IPS DF 19.7 (cell line): Measurements from ENCODE around the gene SLC7A5.
A peak's percentile ranks its signal among the peaks of the same experiment; 100 is the strongest.
"Not testable (repeated sequence)": the region's sequence is repeated elsewhere in the genome, so short reads cannot be mapped to it uniquely, and the experiment has no call there.

Experiments used
- DNase-seq: peaks from one replicate; pipeline ENCODE4 v3.0.0-alpha.2; 2013; ENCODE audit warnings: low read depth, low spot score

SLC7A5 gene

DNA sequence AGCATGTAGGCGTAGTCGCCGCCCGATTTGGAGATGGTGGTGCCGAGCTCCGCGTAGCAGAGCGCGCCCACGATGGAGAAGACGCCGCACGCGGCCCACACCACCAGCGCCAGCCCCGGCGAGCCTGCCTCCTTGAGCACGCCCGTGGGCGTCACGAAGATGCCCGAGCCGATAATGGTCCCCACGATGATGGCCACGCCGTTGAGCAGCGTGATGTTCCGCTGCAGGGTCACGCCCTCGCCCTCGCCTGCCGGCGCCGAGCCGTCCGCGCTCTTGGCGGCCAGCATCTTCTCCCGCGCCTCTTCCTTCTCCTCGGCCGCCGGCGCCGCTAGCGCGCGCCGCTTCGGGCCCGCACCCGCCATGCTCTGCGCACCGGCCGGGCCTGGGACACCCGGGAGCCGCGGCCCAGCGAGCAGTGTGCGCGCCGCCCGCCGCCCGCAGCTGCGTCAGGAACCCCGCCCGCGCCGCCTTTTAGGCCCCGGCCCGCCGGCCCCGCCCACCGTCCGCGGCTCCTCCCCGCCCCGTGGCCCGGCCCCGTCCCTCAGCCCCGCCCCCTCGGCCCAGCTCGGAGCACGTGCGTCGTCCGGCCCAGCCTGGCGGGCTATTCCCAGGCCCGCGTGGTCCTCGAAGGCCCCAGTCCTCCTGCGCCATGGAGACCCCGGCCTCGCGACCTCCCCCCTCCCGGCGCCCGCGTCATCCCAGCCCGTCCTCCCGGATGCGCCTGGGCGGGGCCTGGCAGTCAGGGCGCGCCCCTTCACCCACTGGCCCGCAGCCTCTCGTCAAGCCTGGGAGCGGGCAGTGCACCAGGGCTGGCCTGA is at the start of gene SLC7A5:
Gene SLC7A5 (minus strand): TSS at position 447 of the 818 bp plus-strand sequence. CDS start 85 bp downstream, at position 362.
- DNase-seq, result not testable (repeated sequence)

DNA sequence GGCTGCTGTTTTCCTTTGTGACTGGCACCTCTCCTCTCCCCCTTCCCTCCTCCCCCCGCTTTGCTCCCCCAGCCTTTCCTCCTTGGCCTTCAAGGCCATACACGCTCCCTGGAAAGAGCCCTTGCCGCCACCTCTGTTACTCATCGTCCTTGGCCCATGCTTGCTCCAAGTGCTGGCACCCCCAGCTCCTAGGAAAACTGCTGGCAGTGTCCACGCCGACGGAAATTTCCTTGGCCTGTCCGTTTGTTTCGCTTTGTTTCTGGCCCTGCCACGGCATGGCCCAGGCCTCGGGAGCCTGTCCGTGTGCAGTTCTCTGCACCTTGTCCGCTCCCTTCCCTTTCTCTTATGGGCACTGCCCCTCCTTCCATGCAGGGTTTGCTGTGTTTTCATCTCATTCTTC is 49.0 kb upstream of the SLC7A5 start:
- no peak for DNase-seq

DNA sequence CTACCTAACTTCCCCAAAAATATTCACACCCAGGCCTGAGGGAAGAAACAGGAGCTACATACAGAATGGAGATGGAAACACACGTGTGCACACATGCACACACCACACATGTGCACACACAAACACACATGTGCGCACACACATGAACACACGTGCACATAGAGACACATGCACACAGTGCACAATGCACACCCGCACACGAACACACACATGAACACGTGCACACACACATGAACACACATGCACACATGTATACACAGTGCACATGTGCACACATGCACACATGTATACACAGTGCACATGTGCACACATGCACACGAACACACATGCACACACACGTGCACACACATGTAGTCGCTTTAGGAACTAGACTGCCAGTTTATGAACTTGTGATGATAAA is 48.2 kb upstream of the SLC7A5 start:
- no peak for DNase-seq

DNA sequence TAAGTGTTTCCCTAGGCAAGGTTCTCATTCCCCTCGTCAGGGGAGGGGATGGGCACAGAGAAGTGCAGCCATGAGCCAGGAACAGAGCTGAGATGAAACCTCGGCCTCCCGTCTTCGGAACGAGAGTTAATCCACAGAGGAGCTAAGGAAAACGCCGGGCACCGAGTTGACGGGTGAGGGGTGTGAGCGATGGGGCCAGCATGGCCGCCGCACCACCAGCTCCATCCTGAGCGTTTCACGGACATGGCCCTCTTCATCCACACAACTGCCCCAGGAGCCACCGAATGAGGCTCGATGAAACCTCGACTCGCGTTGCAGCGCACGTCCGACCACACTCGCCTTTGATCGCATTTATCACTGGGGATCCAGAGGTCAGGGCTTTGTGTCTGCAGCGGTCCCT is 45.5 kb upstream of the SLC7A5 start:
- no peak for DNase-seq

DNA sequence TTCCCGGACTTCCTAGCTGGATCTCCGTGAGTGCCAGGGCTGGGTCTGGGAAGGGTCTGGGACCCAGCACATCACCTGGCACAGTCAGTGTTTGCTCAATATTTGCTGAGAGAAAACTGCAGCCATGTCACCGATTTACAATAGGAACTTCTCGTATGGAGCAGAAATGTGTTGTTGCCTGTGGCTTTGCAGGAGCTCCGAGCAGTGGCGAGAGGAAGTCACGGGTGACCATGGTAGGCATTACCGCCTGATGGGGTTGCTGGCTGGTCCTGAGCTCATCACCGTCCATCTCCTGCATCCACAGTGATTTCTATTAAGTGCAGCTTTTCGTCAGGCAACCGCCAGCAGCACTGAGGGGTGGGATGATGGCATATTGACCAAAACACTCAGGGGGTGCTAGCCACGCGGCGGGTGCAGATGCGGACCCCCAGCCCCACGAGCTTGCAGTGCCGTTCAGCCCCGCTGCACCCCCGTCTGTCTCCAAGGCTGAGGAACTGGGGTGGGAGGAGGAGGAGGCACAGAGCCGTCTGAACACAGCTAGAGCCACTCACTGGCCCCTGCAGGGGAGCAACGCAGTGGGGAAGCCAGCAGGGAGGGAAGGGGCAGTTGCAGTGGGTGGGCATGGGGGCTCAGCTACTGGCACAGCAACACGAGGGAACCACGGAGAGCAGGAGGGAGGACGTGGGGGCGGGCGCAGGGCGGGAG is 44.9 kb upstream of the SLC7A5 start:
- not testable (repeated sequence) for DNase-seq

DNA sequence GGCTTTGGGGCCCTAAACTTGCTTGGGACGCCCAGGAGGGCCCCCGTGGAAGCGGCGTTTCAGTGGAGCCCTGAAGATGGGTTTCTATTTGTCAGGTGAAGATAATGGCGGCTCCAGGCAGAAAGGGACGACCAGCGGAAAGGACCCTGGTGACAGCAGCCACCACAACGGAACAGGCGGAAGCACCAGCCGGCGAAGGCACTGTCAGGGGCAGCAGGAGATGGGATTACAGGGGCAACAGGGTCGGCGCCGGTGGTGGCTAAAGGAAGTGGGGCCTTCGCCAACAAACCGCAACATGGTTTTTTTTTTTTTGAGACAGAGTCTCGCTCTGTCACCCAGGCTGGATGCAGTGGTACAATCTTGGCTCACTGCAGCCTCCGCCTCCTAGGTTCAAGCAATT is 43.4 kb upstream of the SLC7A5 start:
- DNase-seq, result not testable (repeated sequence)

DNA sequence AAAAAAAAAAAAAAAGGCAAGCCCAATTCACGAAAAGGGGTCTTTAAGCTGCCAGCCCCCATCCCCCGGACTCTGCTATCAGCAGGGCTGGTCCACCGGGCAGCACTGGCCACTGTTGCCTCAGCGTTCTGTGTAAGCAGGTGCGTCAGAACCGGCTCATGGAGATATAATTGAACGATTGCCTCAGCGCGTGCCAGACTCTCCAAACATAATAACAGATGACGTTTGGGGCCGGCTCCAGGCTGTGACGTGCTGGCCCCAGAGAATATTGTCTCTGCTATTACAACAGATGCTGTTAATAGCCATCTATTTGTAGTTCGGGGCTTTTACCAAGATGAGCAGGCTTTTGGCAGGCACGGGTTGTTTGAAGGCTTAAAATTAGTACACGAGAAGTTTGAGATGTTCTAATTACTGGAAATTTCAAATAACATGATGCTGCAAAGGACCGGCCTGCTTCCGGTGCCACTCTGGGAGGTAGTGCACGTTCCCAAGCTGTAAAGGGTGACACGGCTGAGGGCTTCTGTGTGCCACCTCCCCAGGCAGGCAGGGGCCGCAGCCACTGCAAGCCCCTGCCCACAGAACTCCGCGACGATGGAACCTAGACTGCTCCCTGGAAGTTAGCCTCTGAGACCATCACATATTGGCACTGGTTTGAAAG is 41.9 kb upstream of the SLC7A5 start:
- not testable (repeated sequence) for DNase-seq

DNA sequence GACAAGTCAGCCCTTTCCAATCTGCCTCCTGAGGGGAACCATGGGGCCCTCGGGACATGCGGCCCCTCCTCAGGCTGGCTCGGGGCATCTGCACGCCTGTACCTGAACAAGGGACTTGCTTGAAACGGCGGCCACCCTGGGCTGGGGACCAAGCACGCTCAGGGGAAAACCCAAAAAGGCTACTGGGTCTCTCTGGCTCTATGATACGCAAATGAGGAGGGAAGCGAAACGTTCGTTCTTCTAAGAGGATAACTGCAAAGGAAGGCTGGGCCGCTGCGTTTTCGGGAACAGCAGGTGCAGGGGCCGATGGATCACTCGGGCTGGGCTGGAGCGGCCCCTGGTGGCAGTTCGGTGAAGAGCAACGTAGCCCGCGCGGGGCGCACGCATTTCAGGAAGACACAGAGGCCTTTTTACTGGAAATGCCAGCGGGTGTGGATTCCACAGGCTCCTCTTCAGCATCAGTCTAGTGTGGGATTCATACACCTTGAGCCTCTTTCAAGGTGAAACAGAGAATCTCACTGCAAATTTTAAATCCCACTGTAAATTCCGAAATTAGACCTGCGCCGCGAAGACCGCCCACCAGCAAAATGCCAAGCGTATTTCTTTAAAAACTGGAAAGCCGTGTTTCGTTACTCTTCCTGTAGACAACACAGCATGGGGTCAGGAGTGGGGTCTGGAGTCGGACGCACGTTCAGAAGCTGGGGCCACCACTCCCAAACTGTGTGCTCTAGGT is 40.1 kb upstream of the SLC7A5 start:
- DNase-seq, result peak; percentile 28

DNA sequence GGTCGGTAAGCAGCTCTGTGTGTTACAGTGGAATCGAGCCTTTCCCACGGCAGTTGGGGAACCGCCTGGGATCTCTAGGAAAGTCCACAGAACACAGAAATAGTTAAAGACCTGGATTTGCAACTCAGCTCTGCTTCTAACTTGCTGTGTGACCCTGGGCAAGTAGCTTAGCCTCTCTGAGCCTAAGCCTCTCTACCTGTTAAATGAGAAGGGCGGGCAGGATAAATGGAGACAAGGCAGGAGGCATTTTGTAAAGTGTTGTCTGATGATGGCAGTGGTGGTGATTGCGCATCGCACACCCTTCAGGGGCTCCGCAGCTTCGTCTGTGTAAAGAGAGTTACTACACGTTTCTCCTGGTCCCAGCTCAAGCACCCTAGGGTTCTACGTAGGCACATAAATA is 38.8 kb upstream of the SLC7A5 start:
- not testable (repeated sequence) for DNase-seq

DNA sequence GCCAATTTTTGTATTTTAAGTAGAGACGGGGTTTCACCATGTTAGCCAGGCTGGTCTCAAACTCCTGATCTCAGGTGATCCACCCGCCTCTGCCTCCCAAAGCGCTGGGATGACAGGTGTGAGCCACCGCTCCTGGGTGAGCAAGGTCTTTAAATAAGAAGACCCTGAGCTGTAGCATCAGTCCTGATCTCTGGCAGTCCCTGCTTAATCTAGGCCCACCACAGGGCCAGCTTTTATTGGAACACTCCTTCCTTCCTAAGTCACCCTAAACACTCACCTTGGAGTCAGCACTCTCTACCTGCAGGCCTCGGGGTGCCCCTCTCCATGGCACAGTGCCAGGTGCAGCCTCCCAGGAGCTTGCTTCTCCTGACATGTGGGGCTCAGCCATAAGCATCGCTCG is 36.2 kb upstream of the SLC7A5 start:
- not testable (repeated sequence) for DNase-seq

DNA sequence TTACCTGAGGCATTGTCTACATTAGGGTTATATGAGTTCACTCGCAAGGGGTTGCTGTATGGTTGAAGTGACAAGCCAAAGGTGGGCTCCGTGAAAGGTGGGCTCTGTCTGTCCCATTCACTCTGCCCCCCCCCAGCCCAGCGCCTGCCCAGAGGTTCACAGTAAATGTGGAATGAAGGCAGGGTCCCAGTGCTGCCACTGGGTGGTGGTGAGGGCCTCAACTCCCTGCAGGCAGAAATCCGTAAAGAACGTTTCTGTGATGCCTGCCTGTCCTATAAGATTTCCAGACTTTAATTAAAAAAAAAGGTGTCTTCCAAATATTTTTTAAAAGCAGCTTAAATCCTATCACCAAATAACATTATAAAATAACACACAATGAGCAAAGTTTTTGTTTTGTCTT is 35.7 kb upstream of the SLC7A5 start:
- DNase-seq, result not testable (repeated sequence)

DNA sequence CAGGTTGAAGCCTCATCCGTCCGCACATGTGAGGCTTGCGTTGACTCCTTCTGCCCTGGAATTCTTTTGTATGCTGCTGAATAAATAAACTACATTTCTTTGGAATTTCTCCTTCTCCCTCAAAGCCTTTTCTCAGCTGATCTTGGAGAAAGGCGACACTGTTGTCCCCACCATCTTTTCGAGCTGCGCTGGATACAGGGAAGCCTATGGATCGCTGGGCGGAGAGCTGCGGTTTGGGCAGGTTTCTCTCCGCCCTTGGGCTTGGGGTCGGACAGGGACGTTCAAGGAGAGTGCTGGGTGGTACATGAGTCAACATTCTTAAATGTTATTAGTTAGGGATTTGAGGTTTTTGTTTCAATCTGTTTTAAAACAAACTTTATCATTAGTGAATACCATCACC is 31.2 kb upstream of the SLC7A5 start:
- DNase-seq, result not testable (repeated sequence)

DNA sequence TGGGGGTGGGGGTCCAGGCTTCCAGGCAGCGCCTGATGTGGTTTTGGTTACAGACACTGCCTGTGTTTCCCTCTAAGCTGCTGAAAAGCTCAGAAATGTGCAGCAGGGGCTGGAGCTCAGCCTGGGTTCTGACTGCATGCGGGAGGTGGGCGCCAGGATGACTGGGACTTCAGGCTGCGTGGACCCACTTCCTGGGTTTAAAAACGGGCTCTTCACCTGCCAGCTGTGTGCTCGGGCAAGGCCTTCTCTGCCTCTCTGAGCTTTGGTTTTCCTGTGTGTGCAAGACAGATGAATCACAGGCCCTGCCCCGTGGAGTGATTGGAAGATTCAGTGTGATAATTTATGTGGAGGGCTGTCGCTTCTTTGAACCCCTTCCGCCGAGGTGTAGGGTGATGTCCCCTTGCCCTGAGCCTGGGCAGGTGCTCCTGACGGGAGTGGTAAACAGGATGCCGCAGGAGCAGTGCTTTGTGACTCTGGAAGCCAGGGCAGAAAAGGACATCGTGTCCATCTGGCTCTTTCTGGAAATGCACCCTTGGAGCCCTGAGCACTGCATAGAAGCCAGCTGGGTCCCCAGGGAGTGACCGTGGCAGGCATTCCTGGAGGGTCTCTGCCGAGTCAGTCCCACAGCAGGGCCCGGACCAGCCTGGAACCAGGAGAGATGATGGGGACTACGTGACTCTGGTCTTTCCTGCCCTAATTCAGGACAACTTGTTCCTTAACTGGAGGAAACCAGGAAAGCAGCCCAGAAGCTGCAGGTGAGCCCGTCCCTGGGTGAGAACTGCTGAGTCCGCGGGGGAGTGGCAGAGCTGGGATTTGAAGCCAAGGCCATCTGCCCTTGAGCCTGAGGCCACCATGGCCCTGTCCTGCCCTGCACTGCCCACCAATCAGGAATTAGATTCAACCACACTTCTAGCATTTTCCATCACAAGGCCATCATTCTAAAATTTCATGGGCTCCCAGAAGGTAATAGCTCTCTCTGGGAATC is 28.5 kb upstream of the SLC7A5 start:
- no peak for DNase-seq

DNA sequence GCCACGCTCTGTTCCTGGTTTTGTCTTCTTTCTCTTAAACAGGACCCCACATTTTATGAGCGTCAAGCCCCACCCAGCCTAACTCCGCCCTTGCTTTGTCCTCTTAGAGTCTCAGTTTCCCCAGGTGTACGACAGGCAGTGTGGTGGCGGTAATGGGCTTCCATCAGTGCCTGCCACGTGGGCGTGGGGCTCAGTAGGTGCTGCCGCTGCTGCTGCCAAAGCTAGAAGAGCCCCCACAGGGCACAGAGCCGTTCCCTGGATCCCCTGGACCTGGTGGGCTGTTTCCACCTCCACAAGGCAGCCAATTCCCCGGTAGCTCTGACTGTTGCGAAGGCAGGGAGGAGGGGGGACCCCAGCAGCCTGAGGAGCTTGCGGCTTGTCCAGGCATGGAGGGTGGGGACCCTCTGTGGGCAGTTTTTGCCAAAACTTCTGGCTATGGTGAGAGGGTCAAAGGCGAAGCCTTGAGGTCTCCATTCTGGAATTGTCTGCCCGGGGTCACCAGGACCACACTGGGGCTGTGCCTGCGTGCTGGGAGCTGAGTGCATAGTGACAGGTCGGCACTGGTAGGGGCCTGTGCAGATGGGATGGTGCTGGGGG is 27.7 kb upstream of the SLC7A5 start:
- DNase-seq, result not testable (repeated sequence)

DNA sequence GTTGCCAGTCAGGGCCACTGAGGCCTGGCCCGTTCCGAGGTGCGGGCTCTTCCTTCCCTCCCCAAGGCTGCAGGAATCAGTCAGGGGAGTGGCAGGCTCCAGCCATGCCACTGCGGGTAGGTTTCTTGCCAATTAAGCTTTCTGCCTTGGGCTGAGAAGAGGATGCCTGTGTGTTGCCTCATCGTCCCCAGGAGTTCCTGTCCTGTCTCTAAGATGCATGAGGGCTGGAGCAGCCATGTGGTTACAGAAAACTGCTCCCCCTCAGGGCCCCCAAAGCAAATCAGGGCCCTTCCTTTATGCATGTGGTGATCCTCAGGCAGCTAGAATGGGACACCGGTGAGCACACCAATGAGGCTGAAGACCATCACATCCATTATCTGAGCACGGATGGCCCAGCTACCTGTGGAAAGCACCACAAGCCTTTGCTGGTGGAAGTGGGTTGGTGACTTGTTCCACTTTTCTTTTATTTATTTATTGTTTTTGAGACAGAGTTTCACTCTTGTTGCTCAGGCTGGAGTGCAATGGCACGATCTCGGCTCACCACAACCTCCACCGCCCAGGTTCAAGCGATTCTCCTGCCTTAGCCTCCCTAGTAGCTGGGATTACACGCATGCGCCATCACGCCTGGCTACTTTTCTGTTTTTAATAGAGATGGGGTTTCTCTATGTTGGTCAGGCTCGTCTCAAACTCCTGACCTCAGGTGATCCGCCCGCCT is 27.0 kb upstream of the SLC7A5 start:
- DNase-seq, result not testable (repeated sequence)

DNA sequence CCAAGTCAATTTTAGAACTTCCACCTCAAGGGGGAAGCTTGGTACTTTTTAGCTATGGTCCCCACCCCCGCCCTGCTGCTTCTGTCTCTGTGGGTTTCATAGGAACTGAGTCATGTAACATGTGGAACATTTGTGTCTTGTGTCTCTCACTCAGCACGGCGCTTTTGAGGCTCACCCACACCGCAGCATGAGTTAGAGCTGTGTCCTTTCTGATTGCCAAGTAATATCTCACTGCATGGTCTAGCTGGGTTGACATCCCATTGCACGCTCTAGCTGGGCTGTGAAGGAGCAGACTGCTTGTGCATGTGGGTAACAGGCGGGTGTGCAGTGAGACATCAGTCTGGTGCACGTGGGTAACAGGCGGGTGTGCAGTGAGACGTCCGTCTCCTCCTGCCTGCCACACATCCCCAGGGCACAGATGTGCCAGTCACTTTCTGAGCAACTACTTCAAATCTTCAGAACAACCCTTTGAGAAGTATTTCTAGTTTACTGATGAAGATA is 26.4 kb upstream of the SLC7A5 start:
- no peak for DNase-seq

DNA sequence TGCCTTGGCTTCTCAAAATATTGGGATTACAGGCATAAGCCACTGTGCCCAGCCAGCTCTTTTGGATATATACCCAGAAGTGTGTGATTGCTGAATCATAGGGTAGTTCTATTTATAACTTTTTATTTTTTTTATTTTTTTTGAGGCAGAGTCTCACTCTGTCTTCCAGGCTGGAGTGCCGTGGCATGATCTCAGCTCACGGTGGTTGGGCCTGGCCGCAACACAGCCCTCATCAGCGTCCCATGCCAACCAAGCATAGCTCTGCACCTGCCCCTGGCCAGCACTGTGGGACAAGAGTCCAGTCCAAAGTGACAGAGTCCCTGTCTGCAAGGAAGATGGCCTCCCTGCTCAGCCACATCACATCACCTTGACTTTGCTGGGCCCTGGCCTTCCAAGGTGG is 24.7 kb upstream of the SLC7A5 start:
- DNase-seq, result not testable (repeated sequence)

DNA sequence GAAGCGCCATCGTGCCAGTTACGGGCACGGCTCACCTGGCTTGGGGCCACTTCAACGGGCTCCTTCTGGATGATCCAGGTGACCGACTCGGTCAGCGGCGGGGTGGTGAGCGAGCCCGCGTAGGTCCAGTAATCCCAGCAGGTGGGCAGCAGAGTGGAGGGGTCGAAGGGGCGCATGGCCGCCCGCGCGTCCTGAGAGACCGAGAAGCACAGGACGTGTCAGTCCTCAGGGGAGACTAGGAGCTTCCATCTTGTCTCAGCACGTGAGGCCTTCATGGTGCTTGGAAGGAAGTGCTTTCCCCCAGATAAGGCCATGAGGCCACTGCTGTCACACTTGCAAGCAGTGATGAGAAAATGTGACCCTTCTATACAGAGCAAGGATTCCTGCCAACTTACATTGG is 22.5 kb upstream of the SLC7A5 start:
- no peak for DNase-seq

DNA sequence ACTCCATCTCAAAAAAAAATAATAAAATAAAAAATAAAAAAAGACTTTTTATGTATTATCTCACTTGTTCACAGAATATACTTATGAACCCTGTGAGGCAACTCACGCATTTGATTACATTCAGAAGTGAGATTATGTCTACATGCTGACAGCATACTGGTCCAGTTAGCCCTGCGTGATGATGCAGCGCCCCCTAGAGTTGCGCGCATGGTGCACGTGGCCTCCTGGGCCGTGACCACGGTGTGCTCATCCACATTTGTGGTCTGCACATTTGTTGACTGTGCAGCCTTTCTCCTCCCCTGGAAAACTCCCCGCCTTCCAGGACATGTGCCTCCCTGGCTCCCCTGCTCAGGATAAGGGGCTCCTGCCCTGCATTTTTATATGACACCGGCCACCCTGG is 20.5 kb upstream of the SLC7A5 start:
- DNase-seq, result not testable (repeated sequence)
